Measurements from ENCODE around the gene ERBB3. TPM values are rescaled to one million over a fixed set of nuclear protein-coding genes. Genes with fewer than 3 reads are reported as not detected.

ERBB3 gene
- 100 to 1,000 TPM; 177 to 209 (median 202) TPM for total RNA-seq

- WGBS, 2 donors, result 0 to 2% methylated on average over 51 to 55 of the region's 59 CpGs
- DNase-seq (ENCODE audit: low spot score in 2 of 2), result peak; percentile 77 to 96
- TF ChIP-seq POLR2A (IDR thresholded peaks at IDR 0.05), result no peak
- TF ChIP-seq CTCF (IDR thresholded peaks at IDR 0.05), result no peak
- intact Hi-C loops (cut with DNase I; ENCODE audit: low total_unique reads), result no loop called here
- H3K4me3 ChIP-seq (ENCODE audit: low read depth, poor library complexity, severe bottlenecking), result peak within 1 kb of the TSS; percentile 50
Measured at GRCh38 chr12:56079723-56080555, at the start of gene ERBB3. Gene ERBB3, plus strand, starts transcription at chr12:56080165. Its CDS starts 136 bp downstream, at chr12:56080301.

GRCh38 chr12:56031987-56032386, 48.0 kb upstream of the ERBB3 start:
- no peak for TF ChIP-seq POLR2A (IDR thresholded peaks at IDR 0.05)
- TF ChIP-seq CTCF (IDR thresholded peaks at IDR 0.05), result no peak
- WGBS, 2 donors, result 95 to 100% methylated on average over 1 of the region's 1 CpG
- DNase-seq (ENCODE audit: low spot score in 2 of 2), result no peak
- intact Hi-C loops (cut with DNase I; ENCODE audit: low total_unique reads), result no loop called here
- H3K4me3 ChIP-seq (ENCODE audit: low read depth, poor library complexity, severe bottlenecking), result no peak overlapping the region

GRCh38 chr12:56034586-56035332, 45.2 kb upstream of the ERBB3 start:
- 81 to 91% methylated on average over 21 of the region's 21 CpGs for WGBS, 2 donors
- intact Hi-C loops (cut with DNase I; ENCODE audit: low total_unique reads), result no loop called here
- no peak overlapping the region for H3K4me3 ChIP-seq (ENCODE audit: low read depth, poor library complexity, severe bottlenecking)
- TF ChIP-seq CTCF (IDR thresholded peaks at IDR 0.05) (no peak), POLR2A (IDR thresholded peaks at IDR 0.05) (no peak)
- DNase-seq (ENCODE audit: low spot score in 2 of 2), result no peak

- no peak for TF ChIP-seq CTCF (IDR thresholded peaks at IDR 0.05)
- no peak for TF ChIP-seq POLR2A (IDR thresholded peaks at IDR 0.05)
Measured at GRCh38 chr12:56037161-56037560, 42.8 kb upstream of the ERBB3 start.

GRCh38 chr12:56038022-56038655, 41.8 kb upstream of the ERBB3 start:
- TF ChIP-seq POLR2A (IDR thresholded peaks at IDR 0.05), result no peak
- no peak for TF ChIP-seq CTCF (IDR thresholded peaks at IDR 0.05)
- no peak overlapping the region for H3K4me3 ChIP-seq (ENCODE audit: low read depth, poor library complexity, severe bottlenecking)
- no peak for DNase-seq (ENCODE audit: low spot score in 2 of 2)
- WGBS, 2 donors, result 73 to 79% methylated on average over 2 of the region's 2 CpGs
- intact Hi-C loops (cut with DNase I; ENCODE audit: low total_unique reads), result no loop called here

More at GRCh38 chr12:56037161-56037560, 42.8 kb upstream of the ERBB3 start:
- 66 to 76% methylated on average over 2 of the region's 2 CpGs for WGBS, 2 donors
- intact Hi-C loops (cut with DNase I; ENCODE audit: low total_unique reads), result no loop called here
- no peak for DNase-seq (ENCODE audit: low spot score in 2 of 2)
- H3K4me3 ChIP-seq (ENCODE audit: low read depth, poor library complexity, severe bottlenecking), result no peak overlapping the region
